Hepatocyte (in vitro differentiated cells): ENCODE results near the gene SGSM1.

Experiments
- EZH2 ChIP-seq: fragments of 200-600 bp; sonication (generic); IDR thresholded peaks from 2 replicates; pipeline ENCODE4 v1.6.1; 2016; ENCODE audit warnings: antibody characterized with exemption, mild to moderate bottlenecking, borderline replicate concordance
- EZH2phosphoT487 ChIP-seq: fragments of 200-600 bp; sonication (generic); IDR thresholded peaks from one replicate; pipeline ENCODE4 v1.6.1; 2018; ENCODE audit warnings: antibody characterized with exemption, mild to moderate bottlenecking, low read depth, moderate library complexity; ENCODE audit not compliant: unreplicated experiment, severe bottlenecking
- TF ChIP-seq, protein P1 (sequence below): fragments of 200-600 bp; sonication (generic); IDR thresholded peaks from 2 replicates; pipeline ENCODE4 v1.5.1; 2016; ENCODE audit warnings: antibody characterized with exemption, mild to moderate bottlenecking; ENCODE audit not compliant: poor library complexity

DNA sequence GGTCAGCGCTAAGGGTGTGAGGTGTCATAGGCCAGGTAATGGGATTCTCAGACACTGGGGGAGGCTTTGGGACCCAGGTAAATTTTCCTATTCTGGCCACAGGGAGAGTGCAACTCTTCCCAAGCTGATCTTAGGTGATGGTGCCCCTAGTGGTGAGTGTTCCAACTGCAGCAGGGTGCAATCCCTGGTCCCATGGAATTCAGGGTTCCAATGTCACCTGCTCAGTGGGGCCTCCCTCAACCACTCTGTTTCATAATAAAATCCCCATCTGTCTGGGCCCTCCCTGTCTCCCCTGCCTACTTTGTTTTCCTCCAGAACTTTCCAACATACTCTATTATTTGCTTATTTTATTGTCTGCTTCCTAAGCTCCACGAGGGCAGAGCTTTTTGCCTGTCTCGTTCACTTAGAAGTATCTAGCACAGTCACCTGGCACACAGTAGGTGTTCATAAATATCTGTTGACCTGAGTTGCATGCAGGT is 2.9 kb upstream of the SGSM1 start:
- TF ChIP-seq, protein P1, sequence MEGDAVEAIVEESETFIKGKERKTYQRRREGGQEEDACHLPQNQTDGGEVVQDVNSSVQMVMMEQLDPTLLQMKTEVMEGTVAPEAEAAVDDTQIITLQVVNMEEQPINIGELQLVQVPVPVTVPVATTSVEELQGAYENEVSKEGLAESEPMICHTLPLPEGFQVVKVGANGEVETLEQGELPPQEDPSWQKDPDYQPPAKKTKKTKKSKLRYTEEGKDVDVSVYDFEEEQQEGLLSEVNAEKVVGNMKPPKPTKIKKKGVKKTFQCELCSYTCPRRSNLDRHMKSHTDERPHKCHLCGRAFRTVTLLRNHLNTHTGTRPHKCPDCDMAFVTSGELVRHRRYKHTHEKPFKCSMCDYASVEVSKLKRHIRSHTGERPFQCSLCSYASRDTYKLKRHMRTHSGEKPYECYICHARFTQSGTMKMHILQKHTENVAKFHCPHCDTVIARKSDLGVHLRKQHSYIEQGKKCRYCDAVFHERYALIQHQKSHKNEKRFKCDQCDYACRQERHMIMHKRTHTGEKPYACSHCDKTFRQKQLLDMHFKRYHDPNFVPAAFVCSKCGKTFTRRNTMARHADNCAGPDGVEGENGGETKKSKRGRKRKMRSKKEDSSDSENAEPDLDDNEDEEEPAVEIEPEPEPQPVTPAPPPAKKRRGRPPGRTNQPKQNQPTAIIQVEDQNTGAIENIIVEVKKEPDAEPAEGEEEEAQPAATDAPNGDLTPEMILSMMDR, result peak; percentile 74
- TF ChIP-seq EZH2phosphoT487 (no peak), EZH2 (no peak)
